ENCODE results near the gene FLG2.
"Not testable (repeated sequence)": the region's sequence is repeated elsewhere in the genome, so short reads cannot be mapped to it uniquely, and the experiment has no call there.

The FLG2 gene

GRCh38 chr1:152312169-152312568 is 47.6 kb downstream of the FLG2 start:
- not testable (repeated sequence) for DNase-seq (ENCODE audit: low read depth in 2 of 2)

GRCh38 chr1:152309955-152310354 is 49.9 kb downstream of the FLG2 start:
- no peak for DNase-seq (ENCODE audit: low read depth in 2 of 2)

- DNase-seq (ENCODE audit: low read depth in 2 of 2) = not testable (repeated sequence)
Measured at GRCh38 chr1:152309320-152309901, 50.4 kb downstream of the FLG2 start.

GRCh38 chr1:152308758-152309157 is 51.0 kb downstream of the FLG2 start:
- not testable (repeated sequence) for DNase-seq (ENCODE audit: low read depth in 2 of 2)

GRCh38 chr1:152307970-152308369 is 51.8 kb downstream of the FLG2 start:
- not testable (repeated sequence) for DNase-seq (ENCODE audit: low read depth in 2 of 2)

GRCh38 chr1:152306123-152306522 is 53.7 kb downstream of the FLG2 start:
- DNase-seq (ENCODE audit: low read depth in 2 of 2) = not testable (repeated sequence)

GRCh38 chr1:152304773-152305172 is 55.0 kb downstream of the FLG2 start:
- not testable (repeated sequence) for DNase-seq (ENCODE audit: low read depth in 2 of 2)

- DNase-seq (ENCODE audit: low read depth in 2 of 2) = not testable (repeated sequence)
Measured at GRCh38 chr1:152303139-152303872, 56.5 kb downstream of the FLG2 start.
